Esophagus muscularis mucosa (tissue), 3 donors: ENCODE measurements around the gene CYP2S1.

Source experiments
- POLR2A ChIP-seq: fragments of 450-650 bp; IDR thresholded peaks from one replicate; pipeline ENCODE4 v1.6.1; 2017; ENCODE audit warnings: antibody characterized with exemption, moderate library complexity, mild to moderate bottlenecking, low read depth
- POLR2AphosphoS5 ChIP-seq, 2 donors: sonication (generic); formaldehyde crosslinking; IDR thresholded peaks; one replicate each; pipeline ENCODE4 v1.6.1; 2017; ENCODE audit warnings: antibody characterized with exemption in 2 of 2
- TF ChIP-seq, protein P1 (sequence below), 3 experiments: fragments of 200-600 bp in 2 of 3; fragments of 450-650 bp in 1 of 3; sonication (generic) in 2 of 3; IDR thresholded peaks; one replicate each; pipeline ENCODE4 v1.5.1; 2017 to 2019; ENCODE audit warnings: antibody characterized with exemption in 3 of 3, mild to moderate bottlenecking in 2 of 3, moderate library complexity in 1 of 3

DNA sequence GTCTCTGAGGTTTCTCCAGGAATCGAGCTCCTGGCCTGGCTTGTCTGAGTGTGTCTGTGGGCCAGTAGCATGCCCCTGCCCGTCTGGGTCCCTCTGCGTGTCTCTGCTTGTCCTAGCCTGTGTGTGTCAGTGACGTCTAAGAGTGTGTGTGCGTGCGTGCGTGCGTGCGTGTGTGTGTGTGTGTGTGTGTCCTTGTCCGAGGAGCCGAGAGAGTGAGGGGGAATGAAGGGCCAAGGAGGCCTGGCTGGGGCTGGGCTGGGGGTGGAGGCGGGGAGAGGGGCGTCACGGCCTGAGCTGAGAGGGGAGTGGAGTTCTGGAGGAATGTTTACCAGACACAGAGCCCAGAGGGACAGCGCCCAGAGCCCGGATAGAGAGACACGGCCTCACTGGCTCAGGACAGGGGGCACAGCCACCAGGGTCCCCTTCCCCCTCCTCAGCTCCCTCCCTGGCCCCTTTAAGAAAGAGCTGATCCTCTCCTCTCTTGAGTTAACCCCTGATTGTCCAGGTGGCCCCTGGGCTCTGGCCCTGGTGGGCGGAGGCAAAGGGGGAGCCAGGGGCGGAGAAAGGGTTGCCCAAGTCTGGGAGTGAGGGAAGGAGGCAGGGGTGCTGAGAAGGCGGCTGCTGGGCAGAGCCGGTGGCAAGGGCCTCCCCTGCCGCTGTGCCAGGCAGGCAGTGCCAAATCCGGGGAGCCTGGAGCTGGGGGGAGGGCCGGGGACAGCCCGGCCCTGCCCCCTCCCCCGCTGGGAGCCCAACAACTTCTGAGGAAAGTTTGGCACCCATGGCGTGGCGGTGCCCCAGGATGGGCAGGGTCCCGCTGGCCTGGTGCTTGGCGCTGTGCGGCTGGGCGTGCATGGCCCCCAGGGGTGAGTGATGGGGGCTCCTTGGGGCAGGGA is 25.8 kb downstream of the CYP2S1 start, which contains the start of gene AXL:
- TF ChIP-seq, protein P1, sequence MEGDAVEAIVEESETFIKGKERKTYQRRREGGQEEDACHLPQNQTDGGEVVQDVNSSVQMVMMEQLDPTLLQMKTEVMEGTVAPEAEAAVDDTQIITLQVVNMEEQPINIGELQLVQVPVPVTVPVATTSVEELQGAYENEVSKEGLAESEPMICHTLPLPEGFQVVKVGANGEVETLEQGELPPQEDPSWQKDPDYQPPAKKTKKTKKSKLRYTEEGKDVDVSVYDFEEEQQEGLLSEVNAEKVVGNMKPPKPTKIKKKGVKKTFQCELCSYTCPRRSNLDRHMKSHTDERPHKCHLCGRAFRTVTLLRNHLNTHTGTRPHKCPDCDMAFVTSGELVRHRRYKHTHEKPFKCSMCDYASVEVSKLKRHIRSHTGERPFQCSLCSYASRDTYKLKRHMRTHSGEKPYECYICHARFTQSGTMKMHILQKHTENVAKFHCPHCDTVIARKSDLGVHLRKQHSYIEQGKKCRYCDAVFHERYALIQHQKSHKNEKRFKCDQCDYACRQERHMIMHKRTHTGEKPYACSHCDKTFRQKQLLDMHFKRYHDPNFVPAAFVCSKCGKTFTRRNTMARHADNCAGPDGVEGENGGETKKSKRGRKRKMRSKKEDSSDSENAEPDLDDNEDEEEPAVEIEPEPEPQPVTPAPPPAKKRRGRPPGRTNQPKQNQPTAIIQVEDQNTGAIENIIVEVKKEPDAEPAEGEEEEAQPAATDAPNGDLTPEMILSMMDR (IDR thresholded peaks at IDR 0.05): no peak
- TF ChIP-seq POLR2A (peak; percentile 54), POLR2AphosphoS5 (IDR thresholded peaks at IDR 0.05) (peak; percentile 76 to 87)
